ENCODE measurements around the gene DOCK8. TPM values are rescaled to one million over a fixed set of nuclear protein-coding genes. Genes with fewer than 3 reads are reported as not detected.

Gene DOCK8
- total and polyA plus RNA-seq, 2 of the 13 experiments (the other 11 are each of a cell fraction or from before 2014, with no cell fraction given) = 0.28 to 0.38 TPM

DNA sequence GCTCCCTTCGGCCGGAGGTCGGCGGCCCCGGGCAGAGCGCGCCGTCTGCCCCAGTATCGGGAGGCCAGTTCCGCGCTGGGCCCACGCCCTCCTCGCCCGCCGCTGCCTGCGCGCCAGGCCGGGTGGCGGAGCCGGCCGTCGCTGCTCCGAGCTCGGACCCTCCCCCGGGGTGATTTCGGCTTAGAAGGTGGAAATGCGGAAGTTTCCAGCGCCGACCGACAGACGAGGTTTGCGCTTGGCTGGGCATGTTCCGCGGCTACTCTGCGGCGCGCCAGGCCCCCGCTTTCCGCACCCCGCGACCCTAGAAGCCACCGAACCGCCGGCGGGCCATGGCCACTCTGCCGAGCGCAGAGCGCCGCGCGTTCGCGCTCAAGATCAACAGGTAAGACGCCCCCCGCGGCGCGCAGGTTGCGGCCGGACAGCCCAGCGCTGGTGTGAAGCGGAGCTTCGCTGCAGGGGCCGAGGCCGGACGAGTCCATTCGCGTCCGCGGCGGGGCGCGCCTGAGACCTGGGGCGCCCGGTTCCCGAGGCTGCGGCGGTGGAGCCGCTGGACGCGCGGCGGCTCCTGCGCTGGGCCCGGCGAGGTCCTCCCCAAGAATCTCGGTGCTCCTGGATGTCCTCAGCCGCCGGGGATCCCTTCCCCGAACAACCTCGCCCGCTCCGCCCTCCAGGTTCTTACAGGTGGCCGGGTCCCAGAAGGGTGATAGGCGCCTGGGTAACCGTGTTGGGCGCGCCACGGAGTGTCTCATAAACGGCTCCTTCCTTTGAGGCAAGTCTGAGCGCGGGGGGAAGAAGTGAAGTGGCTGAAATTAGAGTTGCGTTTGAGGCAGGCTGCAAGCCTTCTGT lies at the start of gene DOCK8 (continued):
- TF ChIP-seq SCMH1 (CRISPR knock-in tag; IDR thresholded peaks at IDR 0.05; ENCODE audit: borderline replicate concordance) = no peak
- no peak for TF ChIP-seq SKI (IDR thresholded peaks at IDR 0.05; ENCODE audit: partially characterized antibody)
- TF ChIP-seq ZBTB20 (CRISPR knock-in tag; IDR thresholded peaks at IDR 0.05; ENCODE audit: borderline replicate concordance, low read depth) = no peak
- peak; percentile 51; the same call in 1 of the 2 replicates for TF ChIP-seq ZNF431 (CRISPR knock-in tag; IDR thresholded peaks at IDR 0.05; ENCODE audit: borderline replicate concordance, low read depth)
- no peak for TF ChIP-seq ZNF572 (CRISPR knock-in tag; IDR thresholded peaks at IDR 0.05)
- no peak for TF ChIP-seq ZNF614 (CRISPR knock-in tag; IDR thresholded peaks at IDR 0.05; ENCODE audit: borderline replicate concordance)
- TF ChIP-seq ZNF18 (CRISPR knock-in tag; IDR thresholded peaks at IDR 0.05; ENCODE audit: insufficient replicate concordance) = peak; percentile 73
- no peak for TF ChIP-seq KLF12 (CRISPR knock-in tag; IDR thresholded peaks at IDR 0.05; ENCODE audit: borderline replicate concordance)
- TF ChIP-seq E2F2 (CRISPR knock-in tag; IDR thresholded peaks at IDR 0.05; ENCODE audit: borderline replicate concordance) = no peak
- TF ChIP-seq SALL1 (CRISPR knock-in tag; IDR thresholded peaks at IDR 0.05) = peak; percentile 53
- TF ChIP-seq, protein P1, sequence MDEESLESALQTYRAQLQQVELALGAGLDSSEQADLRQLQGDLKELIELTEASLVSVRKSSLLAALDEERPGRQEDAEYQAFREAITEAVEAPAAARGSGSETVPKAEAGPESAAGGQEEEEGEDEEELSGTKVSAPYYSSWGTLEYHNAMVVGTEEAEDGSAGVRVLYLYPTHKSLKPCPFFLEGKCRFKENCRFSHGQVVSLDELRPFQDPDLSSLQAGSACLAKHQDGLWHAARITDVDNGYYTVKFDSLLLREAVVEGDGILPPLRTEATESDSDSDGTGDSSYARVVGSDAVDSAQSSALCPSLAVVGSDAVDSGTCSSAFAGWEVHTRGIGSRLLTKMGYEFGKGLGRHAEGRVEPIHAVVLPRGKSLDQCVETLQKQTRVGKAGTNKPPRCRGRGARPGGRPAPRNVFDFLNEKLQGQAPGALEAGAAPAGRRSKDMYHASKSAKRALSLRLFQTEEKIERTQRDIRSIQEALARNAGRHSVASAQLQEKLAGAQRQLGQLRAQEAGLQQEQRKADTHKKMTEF (CRISPR knock-in tag; IDR thresholded peaks at IDR 0.05) = peak; percentile 45; the same call in 1 of the 2 replicates
- no peak for TF ChIP-seq ELF1 (CRISPR knock-in tag; IDR thresholded peaks at IDR 0.05)
- TF ChIP-seq PHF20 (CRISPR knock-in tag; IDR thresholded peaks at IDR 0.05) = no peak
- TF ChIP-seq MYNN (CRISPR knock-in tag; IDR thresholded peaks at IDR 0.05; ENCODE audit: low read depth) = no peak
- TF ChIP-seq IRF9 (CRISPR knock-in tag; IDR thresholded peaks at IDR 0.05; ENCODE audit: borderline replicate concordance) = peak; percentile 66; the same call in 1 of the 2 replicates
- TF ChIP-seq, protein P2, sequence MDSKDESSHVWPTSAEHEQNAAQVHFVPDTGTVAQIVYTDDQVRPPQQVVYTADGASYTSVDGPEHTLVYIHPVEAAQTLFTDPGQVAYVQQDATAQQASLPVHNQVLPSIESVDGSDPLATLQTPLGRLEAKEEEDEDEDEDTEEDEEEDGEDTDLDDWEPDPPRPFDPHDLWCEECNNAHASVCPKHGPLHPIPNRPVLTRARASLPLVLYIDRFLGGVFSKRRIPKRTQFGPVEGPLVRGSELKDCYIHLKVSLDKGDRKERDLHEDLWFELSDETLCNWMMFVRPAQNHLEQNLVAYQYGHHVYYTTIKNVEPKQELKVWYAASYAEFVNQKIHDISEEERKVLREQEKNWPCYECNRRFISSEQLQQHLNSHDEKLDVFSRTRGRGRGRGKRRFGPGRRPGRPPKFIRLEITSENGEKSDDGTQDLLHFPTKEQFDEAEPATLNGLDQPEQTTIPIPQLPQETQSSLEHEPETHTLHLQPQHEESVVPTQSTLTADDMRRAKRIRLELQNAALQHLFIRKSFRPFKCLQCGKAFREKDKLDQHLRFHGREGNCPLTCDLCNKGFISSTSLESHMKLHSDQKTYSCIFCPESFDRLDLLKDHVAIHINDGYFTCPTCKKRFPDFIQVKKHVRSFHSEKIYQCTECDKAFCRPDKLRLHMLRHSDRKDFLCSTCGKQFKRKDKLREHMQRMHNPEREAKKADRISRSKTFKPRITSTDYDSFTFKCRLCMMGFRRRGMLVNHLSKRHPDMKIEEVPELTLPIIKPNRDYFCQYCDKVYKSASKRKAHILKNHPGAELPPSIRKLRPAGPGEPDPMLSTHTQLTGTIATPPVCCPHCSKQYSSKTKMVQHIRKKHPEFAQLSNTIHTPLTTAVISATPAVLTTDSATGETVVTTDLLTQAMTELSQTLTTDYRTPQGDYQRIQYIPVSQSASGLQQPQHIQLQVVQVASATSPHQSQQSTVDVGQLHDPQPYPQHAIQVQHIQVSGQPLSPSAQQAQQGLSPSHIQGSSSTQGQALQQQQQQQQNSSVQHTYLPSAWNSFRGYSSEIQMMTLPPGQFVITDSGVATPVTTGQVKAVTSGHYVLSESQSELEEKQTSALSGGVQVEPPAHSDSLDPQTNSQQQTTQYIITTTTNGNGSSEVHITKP (CRISPR knock-in tag; IDR thresholded peaks at IDR 0.05; ENCODE audit: low read depth) = peak; percentile 35; the same call in 1 of the 2 replicates
- no peak for TF ChIP-seq PBX2 (CRISPR knock-in tag; IDR thresholded peaks at IDR 0.05)
